Measurements from ENCODE around the gene SLC6A3. TPM values are rescaled to one million over a fixed set of nuclear protein-coding genes. Genes with fewer than 3 reads are reported as not detected.
"Not testable (repeated sequence)": the region's sequence is repeated elsewhere in the genome, so short reads cannot be mapped to it uniquely, and the experiment has no call there.

The SLC6A3 gene
- total and polyA plus RNA-seq, 3 donors from 2014 or later: 0.55 to 1.5 (median 0.83) TPM

DNA sequence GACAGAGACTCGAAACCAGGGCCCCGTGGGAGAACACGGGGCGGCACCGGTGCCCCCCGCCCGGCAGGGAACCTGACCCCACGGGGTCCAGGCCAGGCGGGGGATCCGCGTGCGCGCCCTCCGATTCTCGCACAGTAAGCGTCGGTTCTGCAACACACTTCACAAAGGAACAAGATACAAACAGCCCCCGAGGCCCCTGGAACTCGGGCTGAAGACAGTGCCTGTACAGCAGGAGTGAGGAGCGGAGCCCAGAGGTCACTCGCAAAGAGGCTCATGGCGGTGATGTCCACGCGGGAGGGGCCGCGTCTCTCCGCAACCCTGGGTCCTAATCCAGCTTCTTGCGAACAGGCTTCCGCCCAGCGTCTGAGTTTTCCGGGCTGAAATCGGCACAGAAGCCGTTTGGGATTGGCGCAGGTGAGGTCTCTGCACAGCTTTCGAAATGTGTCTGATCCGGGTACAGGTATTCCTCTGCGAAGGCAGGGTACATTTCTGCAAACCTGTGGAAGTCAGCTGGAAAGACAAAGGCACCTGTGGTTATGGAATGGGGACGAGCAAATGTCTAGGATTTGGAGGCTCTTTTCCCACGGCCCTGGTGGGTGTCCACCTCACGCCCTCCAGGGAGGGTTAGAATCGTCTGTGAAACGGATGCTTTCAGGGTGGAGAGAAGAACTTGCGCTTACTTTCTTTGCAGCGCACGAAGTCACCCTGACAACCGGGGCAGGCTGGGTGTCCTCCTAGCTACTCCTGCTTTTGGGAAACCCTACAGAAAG lies 18.3 kb upstream of the SLC6A3 start:
- Histone ChIP-seq H3K9me3 (no peaks in the 10 kb centered on the region), H3K4me1 (no peaks in the 10 kb centered on the region), H3K4me3 (no peak overlapping the region), H3K27me3 (no peaks in the 10 kb centered on the region), H3K36me3 (ENCODE audit: low read depth, missing control alignments) (no peaks in the 10 kb centered on the region), H3K27ac (no peak overlapping the region)
- intact Hi-C loops (cut with DNase I; ENCODE audit: low total_unique reads): no loop called here
- TF ChIP-seq, protein P1, sequence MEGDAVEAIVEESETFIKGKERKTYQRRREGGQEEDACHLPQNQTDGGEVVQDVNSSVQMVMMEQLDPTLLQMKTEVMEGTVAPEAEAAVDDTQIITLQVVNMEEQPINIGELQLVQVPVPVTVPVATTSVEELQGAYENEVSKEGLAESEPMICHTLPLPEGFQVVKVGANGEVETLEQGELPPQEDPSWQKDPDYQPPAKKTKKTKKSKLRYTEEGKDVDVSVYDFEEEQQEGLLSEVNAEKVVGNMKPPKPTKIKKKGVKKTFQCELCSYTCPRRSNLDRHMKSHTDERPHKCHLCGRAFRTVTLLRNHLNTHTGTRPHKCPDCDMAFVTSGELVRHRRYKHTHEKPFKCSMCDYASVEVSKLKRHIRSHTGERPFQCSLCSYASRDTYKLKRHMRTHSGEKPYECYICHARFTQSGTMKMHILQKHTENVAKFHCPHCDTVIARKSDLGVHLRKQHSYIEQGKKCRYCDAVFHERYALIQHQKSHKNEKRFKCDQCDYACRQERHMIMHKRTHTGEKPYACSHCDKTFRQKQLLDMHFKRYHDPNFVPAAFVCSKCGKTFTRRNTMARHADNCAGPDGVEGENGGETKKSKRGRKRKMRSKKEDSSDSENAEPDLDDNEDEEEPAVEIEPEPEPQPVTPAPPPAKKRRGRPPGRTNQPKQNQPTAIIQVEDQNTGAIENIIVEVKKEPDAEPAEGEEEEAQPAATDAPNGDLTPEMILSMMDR (IDR thresholded peaks at IDR 0.05): no peak
- no peak for TF ChIP-seq POLR2A (IDR thresholded peaks at IDR 0.05)
- 68 to 73% methylated on average over 45 to 46 of the region's 46 CpGs for WGBS, 2 donors
- no peak for DNase-seq

DNA sequence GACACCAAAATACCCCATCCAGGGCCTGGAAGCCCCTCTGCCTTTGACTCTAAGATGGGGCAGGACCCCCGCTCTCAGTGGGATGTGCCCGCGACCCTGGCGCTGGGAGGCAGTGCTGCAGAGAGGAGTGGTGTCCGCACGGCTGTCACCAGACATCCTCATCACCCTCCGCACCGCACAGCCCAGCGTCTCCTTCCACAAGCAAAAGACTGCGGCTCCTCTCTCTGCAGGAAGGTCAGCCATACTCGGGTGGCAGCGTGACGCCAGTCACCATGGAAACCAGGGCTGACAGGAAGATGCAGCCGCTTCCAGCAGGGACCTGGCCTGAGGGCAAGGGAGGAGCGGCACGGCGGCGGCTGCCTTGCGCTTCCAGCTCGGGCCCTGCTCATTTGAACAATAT lies 17.1 kb upstream of the SLC6A3 start:
- no peak overlapping the region for H3K4me3 ChIP-seq
- no peaks in the 10 kb centered on the region for H3K36me3 ChIP-seq (ENCODE audit: low read depth, missing control alignments)
- no peaks in the 10 kb centered on the region for H3K27me3 ChIP-seq
- TF ChIP-seq, protein P1 (IDR thresholded peaks at IDR 0.05): no peak
- no peak for TF ChIP-seq POLR2A (IDR thresholded peaks at IDR 0.05)
- no peak for DNase-seq
- no peaks in the 10 kb centered on the region for H3K9me3 ChIP-seq
- 71% methylated on average over 13 to 20 of the region's 20 CpGs for WGBS, 2 donors
- no peaks in the 10 kb centered on the region for H3K4me1 ChIP-seq
- no peak overlapping the region for H3K27ac ChIP-seq
- intact Hi-C loops (cut with DNase I; ENCODE audit: low total_unique reads): no loop called here

DNA sequence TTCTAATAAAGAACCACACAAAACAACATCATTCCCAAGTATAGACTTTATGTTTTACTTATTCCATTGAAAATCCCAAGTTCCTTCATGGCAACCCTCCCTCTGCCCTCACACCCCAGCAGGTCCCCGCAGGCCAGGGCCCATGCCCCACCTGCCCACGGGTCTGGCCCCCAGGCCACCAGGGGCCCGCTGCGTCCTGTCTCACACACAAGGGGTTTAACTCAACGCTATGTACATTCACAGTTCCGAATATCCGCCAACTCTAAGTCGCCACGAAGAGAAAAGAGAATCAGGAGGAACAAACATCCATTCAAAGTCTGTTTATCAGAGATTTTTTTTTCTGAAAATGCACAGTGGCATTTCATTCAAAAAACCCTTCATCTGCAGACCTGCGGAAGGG lies 16.2 kb upstream of the SLC6A3 start:
- H3K4me1 ChIP-seq: no peaks in the 10 kb centered on the region
- TF ChIP-seq, protein P1 (IDR thresholded peaks at IDR 0.05): no peak
- TF ChIP-seq POLR2A (IDR thresholded peaks at IDR 0.05): no peak
- H3K27ac ChIP-seq: no peak overlapping the region
- WGBS, 2 donors: 91 to 93% methylated on average over 10 of the region's 10 CpGs
- intact Hi-C loops (cut with DNase I; ENCODE audit: low total_unique reads): no loop called here
- no peaks in the 10 kb centered on the region for H3K9me3 ChIP-seq
- DNase-seq: no peak
- no peak overlapping the region for H3K4me3 ChIP-seq
- H3K36me3 ChIP-seq (ENCODE audit: low read depth, missing control alignments): no peaks in the 10 kb centered on the region
- H3K27me3 ChIP-seq: no peaks in the 10 kb centered on the region

DNA sequence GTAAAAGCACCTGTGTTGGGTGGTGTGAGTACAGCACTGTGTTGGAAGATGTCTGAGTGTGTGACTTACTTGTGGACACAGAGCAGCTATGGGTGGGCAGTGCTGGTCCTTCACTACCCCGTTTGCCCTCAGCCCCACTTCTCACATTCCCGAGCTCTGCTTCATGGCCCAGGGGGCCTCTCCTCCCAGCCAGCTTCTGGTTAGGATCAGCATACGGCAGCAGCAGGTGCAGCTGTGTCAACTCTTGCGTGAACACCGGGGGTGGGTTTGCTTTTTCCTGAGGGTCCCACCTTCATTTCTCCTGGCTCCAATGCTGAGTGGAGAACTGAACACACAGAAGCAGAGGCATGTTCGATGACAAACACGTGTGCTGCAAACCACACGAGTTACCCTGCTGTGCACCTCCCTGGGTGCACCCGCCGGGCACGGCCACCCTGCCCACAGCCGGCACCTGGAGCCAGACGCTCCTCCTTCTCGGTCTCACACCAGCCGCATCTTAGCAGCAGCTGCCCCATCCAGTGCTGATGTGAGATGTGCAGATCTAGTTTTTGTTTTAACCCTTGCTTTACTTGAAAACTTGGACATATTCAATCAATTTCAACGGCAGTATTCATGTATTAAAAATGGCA lies 14.9 kb upstream of the SLC6A3 start:
- DNase-seq: no peak
- no peaks in the 10 kb centered on the region for H3K36me3 ChIP-seq (ENCODE audit: low read depth, missing control alignments)
- intact Hi-C loops (cut with DNase I; ENCODE audit: low total_unique reads): no loop called here

DNA sequence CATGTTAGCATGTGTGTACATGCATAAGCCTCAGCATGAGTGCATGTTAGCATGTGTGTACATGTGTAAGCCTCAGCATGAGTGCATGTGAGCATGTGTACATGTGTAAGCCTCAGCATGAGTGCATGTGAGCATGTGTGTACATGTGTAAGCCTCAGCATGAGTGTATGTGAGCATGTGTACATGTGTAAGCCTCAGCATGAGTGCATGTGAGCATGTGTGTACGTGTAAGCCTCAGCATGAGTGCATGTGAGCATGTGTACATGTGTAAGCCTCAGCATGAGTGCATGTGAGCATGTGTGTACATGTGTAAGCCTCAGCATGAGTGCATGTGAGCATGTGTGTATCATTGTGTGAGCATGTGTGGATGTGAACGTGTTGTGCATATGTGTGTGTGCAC lies 14.2 kb upstream of the SLC6A3 start:
- 88% methylated on average over 2 of the region's 2 CpGs; no CpG with 5 or more reads in 1 of the 2 donors for WGBS, 2 donors
- H3K36me3 ChIP-seq (ENCODE audit: low read depth, missing control alignments); H3K4me1 ChIP-seq; H3K4me3 ChIP-seq; H3K9me3 ChIP-seq; intact Hi-C loops (cut with DNase I; ENCODE audit: low total_unique reads); DNase-seq; H3K27ac ChIP-seq; H3K27me3 ChIP-seq: not testable (repeated sequence)

More for the DNA sequence above, 14.9 kb upstream of the SLC6A3 start:
- 69 to 70% methylated on average over 16 of the region's 16 CpGs for WGBS, 2 donors
- H3K27me3 ChIP-seq: no peaks in the 10 kb centered on the region
- H3K9me3 ChIP-seq: no peaks in the 10 kb centered on the region
- H3K4me3 ChIP-seq: no peak overlapping the region
- no peaks in the 10 kb centered on the region for H3K4me1 ChIP-seq
- H3K27ac ChIP-seq: no peak overlapping the region
- TF ChIP-seq POLR2A (IDR thresholded peaks at IDR 0.05): no peak
- TF ChIP-seq, protein P1 (IDR thresholded peaks at IDR 0.05): no peak

DNA sequence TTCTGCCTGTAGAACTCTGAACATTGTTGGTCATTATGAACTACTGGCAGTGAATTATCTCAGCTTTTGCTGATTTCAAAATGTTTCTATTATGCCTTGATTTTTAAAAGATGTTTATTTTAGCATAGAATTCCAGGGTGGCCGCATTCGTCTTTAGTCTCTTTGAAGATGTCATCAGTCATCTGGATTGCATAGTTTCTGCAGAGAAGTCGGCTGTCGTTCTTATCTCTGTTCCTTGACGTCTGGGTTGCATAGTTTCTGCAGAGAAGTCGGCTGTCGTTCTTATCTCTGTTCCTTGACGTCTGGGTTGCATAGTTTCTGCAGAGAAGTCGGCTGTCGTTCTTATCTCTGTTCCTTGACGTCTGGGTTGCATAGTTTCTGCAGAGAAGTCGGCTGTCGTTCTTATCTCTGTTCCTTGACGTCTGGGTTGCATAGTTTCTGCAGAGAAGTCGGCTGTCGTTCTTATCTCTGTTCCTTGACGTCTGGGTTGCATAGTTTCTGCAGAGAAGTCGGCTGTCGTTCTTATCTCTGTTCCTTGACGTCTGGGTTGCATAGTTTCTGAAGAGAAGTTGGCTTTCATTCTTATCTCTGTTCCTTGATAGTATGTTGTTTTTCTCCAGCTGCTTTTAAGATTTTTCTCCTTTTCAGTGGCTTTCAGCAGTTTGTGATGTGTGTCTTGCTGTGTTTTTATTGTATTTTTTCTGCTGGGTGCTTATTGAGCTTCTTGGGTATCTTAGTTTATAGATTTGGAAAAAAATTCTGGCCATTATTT lies 11.1 kb upstream of the SLC6A3 start:
- H3K27me3 ChIP-seq; H3K27ac ChIP-seq; H3K9me3 ChIP-seq; H3K36me3 ChIP-seq (ENCODE audit: low read depth, missing control alignments); DNase-seq; intact Hi-C loops (cut with DNase I; ENCODE audit: low total_unique reads); H3K4me1 ChIP-seq; H3K4me3 ChIP-seq: not testable (repeated sequence)
- WGBS, 2 donors: 55 to 75% methylated on average over 9 to 13 of the region's 20 CpGs

Measured in testis (tissue), 3 donors.